HCT116 (cell line): Measurements from ENCODE around the gene SRCIN1. TPM values are rescaled to one million over a fixed set of nuclear protein-coding genes. Genes with fewer than 3 reads are reported as not detected.

ENCODE experiments used
- ATAC-seq: fragments of 200-7000 bp; cut with Tn5 transposase; 2 replicates; pipeline ENCODE4 v1.9.1; 2020; ENCODE audit warnings: mild to moderate bottlenecking, moderate library complexity
- BruUV-seq: library from RNA; stranded (reverse); fragments of 400-500 nt; replicated peaks from 2 replicates; lab custom pipeline; 2021; lab: Mats Ljungman, UMichigan
- CTCF ChIA-PET: fragments of 300-600 bp; sonication (Branson Sonifier 250); formaldehyde crosslinking; loops from one replicate; lab custom pipeline; 2021; ENCODE audit warnings: antibody characterized with exemption; lab: Charles Lee
- POLR2A ChIA-PET: fragments of 300-600, 350-600 bp; sonication (Branson Sonifier 250); formaldehyde crosslinking; loops from one replicate; lab custom pipeline; 2021; ENCODE audit warnings: antibody characterized with exemption; lab: Charles Lee
- RAD21 ChIA-PET, 2 experiments: fragments of 300-600 bp; sonication (Branson Sonifier 250); formaldehyde crosslinking; loops; one replicate each; lab custom pipeline; 2023; ENCODE audit warnings: low total read pairs in 2 of 2; ENCODE audit not compliant: uncharacterized antibody in 2 of 2, unreplicated experiment in 2 of 2, low non-redundant PET in 1 of 2; lab: Charles Lee
- DNase-seq: peaks from one replicate; pipeline ENCODE4 v3.0.0-alpha.2; 2010; ENCODE audit warnings: low read depth, low spot score
- H2AFZ ChIP-seq: fragments of 200-600 bp; shearing (Covaris generic), sonication (generic); 2 replicates; pipeline ENCODE4 v1.6.1; 2017; ENCODE audit warnings: low read depth, mixed run types, mixed read lengths, antibody characterized with exemption, low read length; ENCODE audit not compliant: poor library complexity, severe bottlenecking
- H3K27ac ChIP-seq: 2 replicates; pipeline ENCODE4 v1.5.1; 2012; ENCODE audit warnings: low read depth, low read length
- H3K27me3 ChIP-seq: fragments of 200-600 bp; sonication (generic); 2 replicates; pipeline ENCODE4 v1.6.1; 2016; ENCODE audit warnings: mixed run types, low read length, mixed read lengths; ENCODE audit not compliant: insufficient read depth
- H3K36me3 ChIP-seq, 2 experiments: fragments of 200-500 bp in 1 of 2; fragments of 200-600 bp in 1 of 2; sonication (Bioruptor generic) in 1 of 2; sonication (generic) in 1 of 2; 2 replicates each; pipeline versions ENCODE4 v1.5.1 to v1.6.1; 2014 to 2016; ENCODE audit warnings: low read length in 2 of 2, inconsistent platforms in 1 of 2, mixed read lengths in 1 of 2, mixed run types in 1 of 2; ENCODE audit not compliant: insufficient read depth in 2 of 2, control insufficient read depth in 1 of 2
- H3K4me1 ChIP-seq, 2 experiments: fragments of 200-600 bp in 1 of 2; sonication (generic) in 1 of 2; 2 replicates each; pipeline versions ENCODE4 v1.5.1 to v1.6.1; 2012 to 2017; ENCODE audit warnings: low read length in 2 of 2, inconsistent platforms in 1 of 2, mild to moderate bottlenecking in 1 of 2, mixed read lengths in 1 of 2, mixed run types in 1 of 2, moderate library complexity in 1 of 2; ENCODE audit not compliant: insufficient read depth in 2 of 2, control insufficient read depth in 1 of 2
- H3K4me2 ChIP-seq: fragments of 200-600 bp; sonication (generic); 2 replicates; pipeline ENCODE4 v1.6.1; 2017; ENCODE audit warnings: mixed run types, low read length, mixed read lengths
- H3K4me3 ChIP-seq, 2 experiments: fragments of 200-600 bp in 1 of 2; sonication (generic) in 1 of 2; replicated peaks in 1 of 2; 2 replicates each; pipeline ENCODE4 v1.5.1; 2011 to 2016; ENCODE audit warnings: low read length in 2 of 2, control low read depth in 1 of 2, low read depth in 1 of 2, mild to moderate bottlenecking in 1 of 2, mixed read lengths in 1 of 2, mixed run types in 1 of 2
- H3K79me2 ChIP-seq: fragments of 200-600 bp; sonication (generic); 2 replicates; pipeline ENCODE4 v1.6.1; 2017; ENCODE audit warnings: mild to moderate bottlenecking, mixed run types, low read length, moderate library complexity, mixed read lengths; ENCODE audit not compliant: insufficient read depth
- H3K9ac ChIP-seq: fragments of 200-600 bp; sonication (generic); 2 replicates; pipeline ENCODE4 v1.6.1; 2016; ENCODE audit warnings: low read length, mixed read lengths
- H3K9me2 ChIP-seq: fragments of 200-600 bp; sonication (generic), shearing (Covaris generic); 2 replicates; pipeline ENCODE4 v1.6.1; 2017; ENCODE audit warnings: mixed run types, mild to moderate bottlenecking, moderate library complexity; ENCODE audit not compliant: insufficient read depth
- H3K9me3 ChIP-seq, 2 experiments: fragments of 200-500 bp in 1 of 2; fragments of 200-600 bp in 1 of 2; sonication (Bioruptor generic) in 1 of 2; sonication (generic) in 1 of 2; 2 replicates each; pipeline ENCODE4 v1.6.1; 2014 to 2017; ENCODE audit warnings: low read length in 2 of 2, mixed read lengths in 2 of 2, inconsistent platforms in 1 of 2, low read depth in 1 of 2, mild to moderate bottlenecking in 1 of 2, mixed run types in 1 of 2, moderate library complexity in 1 of 2; ENCODE audit not compliant: control insufficient read depth in 1 of 2, insufficient read depth in 1 of 2
- H4K20me1 ChIP-seq: fragments of 200-600 bp; sonication (generic), shearing (Covaris generic); 2 replicates; pipeline ENCODE4 v1.6.1; 2017; ENCODE audit warnings: mixed run types, mild to moderate bottlenecking, moderate library complexity; ENCODE audit not compliant: insufficient read depth
- CBX3 ChIP-seq: IDR thresholded peaks from 2 replicates; pipeline ENCODE4 v1.6.1; 2012; ENCODE audit warnings: low read depth
- CEBPB ChIP-seq: IDR thresholded peaks from 2 replicates; pipeline ENCODE4 v1.6.1; 2012; ENCODE audit warnings: low read depth
- CTCF ChIP-seq, 3 experiments: fragments of 200-600 bp in 1 of 3; sonication (generic) in 1 of 3; IDR thresholded peaks in 2 of 3; conservative IDR thresholded peaks in 1 of 3; 2 replicates each; pipeline ENCODE4 v1.5.1; 2012 to 2017; ENCODE audit warnings: low read depth in 2 of 3, low read length in 2 of 3, antibody characterized with exemption in 1 of 3, borderline replicate concordance in 1 of 3, control low read depth in 1 of 3, mild to moderate bottlenecking in 1 of 3, mixed read lengths in 1 of 3, mixed run types in 1 of 3, moderate library complexity in 1 of 3; ENCODE audit not compliant: insufficient read depth in 1 of 3
- ELF1 ChIP-seq: IDR thresholded peaks from 2 replicates; pipeline ENCODE4 v1.6.1; 2012; ENCODE audit warnings: low read depth, borderline replicate concordance
- EZH2 ChIP-seq: fragments of 200-600 bp; sonication (generic); IDR thresholded peaks from 2 replicates; pipeline ENCODE4 v1.6.1; 2017; ENCODE audit warnings: antibody characterized with exemption, mixed run types
- EZH2phosphoT487 ChIP-seq: fragments of 200-600 bp; IDR thresholded peaks from 2 replicates; pipeline ENCODE4 v1.6.1; 2018; ENCODE audit warnings: antibody characterized with exemption, borderline replicate concordance
- FOSL1 ChIP-seq: IDR thresholded peaks from 2 replicates; pipeline ENCODE4 v1.6.1; 2012; ENCODE audit warnings: low read depth
- JUND ChIP-seq: IDR thresholded peaks from 2 replicates; pipeline ENCODE4 v1.6.1; 2012
- MAX ChIP-seq: IDR thresholded peaks from 2 replicates; pipeline ENCODE4 v1.6.1; 2012
- POLR2AphosphoS5 ChIP-seq: IDR thresholded peaks from 2 replicates; pipeline ENCODE4 v1.6.1; 2011; ENCODE audit warnings: mild to moderate bottlenecking, low read depth, low read length, moderate library complexity
- RAD21 ChIP-seq: IDR thresholded peaks from 2 replicates; pipeline ENCODE4 v1.6.1; 2012; ENCODE audit warnings: low read depth, mild to moderate bottlenecking
- REST ChIP-seq: IDR thresholded peaks from 2 replicates; pipeline ENCODE4 v1.6.1; 2012; ENCODE audit warnings: low read depth
- SIN3A ChIP-seq: IDR thresholded peaks from 2 replicates; pipeline ENCODE4 v1.6.1; 2012; ENCODE audit warnings: low read depth
- SP1 ChIP-seq: IDR thresholded peaks from 2 replicates; pipeline ENCODE4 v1.6.1; 2012; ENCODE audit warnings: low read depth
- SRF ChIP-seq: IDR thresholded peaks from 2 replicates; pipeline ENCODE4 v1.6.1; 2012; ENCODE audit warnings: low read depth
- TCF7L2 ChIP-seq: IDR thresholded peaks from 2 replicates; pipeline ENCODE4 v1.7.0; 2011; ENCODE audit warnings: borderline replicate concordance, inconsistent platforms; ENCODE audit not compliant: insufficient read depth, insufficient read length; ENCODE audit errors: extremely low read depth
- YY1 ChIP-seq: IDR thresholded peaks from 2 replicates; pipeline ENCODE4 v1.6.1; 2011; ENCODE audit warnings: low read length, low read depth, moderate library complexity, mild to moderate bottlenecking; ENCODE audit not compliant: insufficient replicate concordance; ENCODE audit errors: extremely low read depth
- ZFX ChIP-seq: fragments of 450-650 bp; IDR thresholded peaks from 2 replicates; pipeline ENCODE4 v1.6.1; 2017
- ZNF274 ChIP-seq: fragments of 200-500 bp; sonication (Bioruptor generic); IDR thresholded peaks from 2 replicates; pipeline ENCODE4 v1.6.1; 2014; ENCODE audit warnings: mild to moderate bottlenecking, low read depth, low read length, inconsistent platforms
- intact Hi-C: fragments of 100-400 bp; cut with micrococcal nuclease; formaldehyde crosslinking; loops from 2 replicates; pipeline ENCODE4 v1.10.0; 2022
- total RNA-seq: library from RNA; stranded (reverse); gene quantifications from one replicate; pipeline ENCODE4 v1.2.1, GENCODE V29; 2021; ENCODE audit not compliant: unreplicated experiment
- TF ChIP-seq, protein P1 (sequence below): IDR thresholded peaks from 2 replicates; pipeline ENCODE4 v1.6.1; 2012

Gene SRCIN1
- total RNA-seq, 1 experiment from 2014 or later, result 10.5 TPM

- Histone ChIP-seq H3K4me1 (peaks cover 0 to 4% of the 10 kb centered on the region in 2 experiments; a peak in 2 of 4 replicates), H3K4me3 (no peak overlapping the region), H2AFZ (no peak overlapping the region), H3K27ac (no peak overlapping the region), H3K36me3 (no peaks in the 10 kb centered on the region), H3K4me2 (no peak overlapping the region), H4K20me1 (no peaks in the 10 kb centered on the region), H3K9me2 (no peaks in the 10 kb centered on the region), H3K27me3 (no peaks in the 10 kb centered on the region), H3K9me3 (no peaks in the 10 kb centered on the region), H3K79me2 (no peaks in the 10 kb centered on the region), H3K9ac (no peak overlapping the region)
- intact Hi-C loops, result no loop called here
- TF ChIP-seq FOSL1 (no peak), ZNF274 (no peak), CBX3 (no peak), SP1 (no peak), ELF1 (no peak), EZH2phosphoT487 (no peak), SIN3A (no peak), EZH2 (no peak), POLR2AphosphoS5 (no peak), CTCF (IDR thresholded peaks at IDR 0.05 in 2 of 3, conservative IDR thresholded peaks at IDR 0.05 in 1 of 3; ENCODE audit: borderline replicate concordance in 1 of 3, insufficient read depth in 1 of 3, low read depth in 2 of 3, low read length in 2 of 3) (no peak), RAD21 (no peak), MAX (no peak), ZFX (no peak), REST (no peak), CEBPB (no peak), TCF7L2 (no peak), YY1 (no peak), SRF (no peak), JUND (no peak)
- TF ChIP-seq, protein P1, sequence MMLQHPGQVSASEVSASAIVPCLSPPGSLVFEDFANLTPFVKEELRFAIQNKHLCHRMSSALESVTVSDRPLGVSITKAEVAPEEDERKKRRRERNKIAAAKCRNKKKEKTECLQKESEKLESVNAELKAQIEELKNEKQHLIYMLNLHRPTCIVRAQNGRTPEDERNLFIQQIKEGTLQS, result no peak
- ChIA-PET POLR2A (interaction anchor here (0.7 kb wide), 1 partner anchor 9 kb away, joined by 3 read pairs; no protein-coding TSS in a partner anchor), CTCF (interaction anchor here (0.6 kb wide), 1 partner anchor 62 kb away, joined by 3 read pairs; no protein-coding TSS in a partner anchor), RAD21 (no interaction called here)
- ATAC-seq (peak; percentile 92), DNase-seq (peak; percentile 67)
- BruUV-seq, result no TSS peak
Observed at GRCh38 chr17:38628441-38628840, 22.7 kb upstream of the SRCIN1 start.
